ENCODE measurements around the gene NAT16.
"Not testable (repeated sequence)": the region's sequence is repeated elsewhere in the genome, so short reads cannot be mapped to it uniquely, and the experiment has no call there.

The NAT16 gene

DNA sequence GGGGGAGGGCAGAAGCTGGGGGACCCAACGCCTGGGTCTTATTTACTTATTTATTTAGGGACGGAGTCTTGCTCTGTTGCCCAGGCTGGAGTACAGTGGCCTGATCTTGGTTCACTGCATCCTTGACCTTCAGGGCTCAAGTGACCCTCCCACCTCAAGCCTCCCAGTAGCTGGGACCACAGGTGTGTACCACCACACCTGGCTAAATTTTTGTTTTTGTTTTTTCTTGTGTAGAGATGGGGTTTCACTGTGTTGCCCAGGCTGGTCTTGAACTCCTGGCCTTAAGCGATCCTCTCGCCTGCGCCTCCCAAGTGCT is 22.5 kb upstream of the NAT16 start:
- TF ChIP-seq POLR2A (IDR thresholded peaks at IDR 0.05; ENCODE audit: low read depth, low read length) (no peak), POLR2AphosphoS5 (IDR thresholded peaks at IDR 0.05; ENCODE audit: low read depth, low read length) (no peak), TAF1 (IDR thresholded peaks at IDR 0.05; ENCODE audit: low read depth, low read length) (no peak), POU2F2 (IDR thresholded peaks at IDR 0.05; ENCODE audit: low read depth, low read length) (no peak), PAX5 (IDR thresholded peaks at IDR 0.05; ENCODE audit: insufficient read depth, low read length, severe bottlenecking) (no peak), SPI1 (IDR thresholded peaks at IDR 0.05; ENCODE audit: low read depth, low read length) (no peak)
- FAIRE-seq, result no peak
- no peak for DNase-seq (ENCODE audit: insufficient read length, low spot score)

- TF ChIP-seq POLR2AphosphoS5 (IDR thresholded peaks at IDR 0.05; ENCODE audit: low read depth, low read length), result no peak
- TF ChIP-seq PAX5 (IDR thresholded peaks at IDR 0.05; ENCODE audit: insufficient read depth, low read length, severe bottlenecking), result no peak
- no peak for TF ChIP-seq POLR2A (IDR thresholded peaks at IDR 0.05; ENCODE audit: low read depth, low read length)
- TF ChIP-seq SPI1 (IDR thresholded peaks at IDR 0.05; ENCODE audit: low read depth, low read length), result peak; percentile 38
- TF ChIP-seq TAF1 (IDR thresholded peaks at IDR 0.05; ENCODE audit: low read depth, low read length), result no peak
- TF ChIP-seq POU2F2 (IDR thresholded peaks at IDR 0.05; ENCODE audit: low read depth, low read length), result no peak
- DNase-seq (ENCODE audit: insufficient read length, low spot score), result no peak
These were observed 21.9 kb upstream of the NAT16 start for GRCh38 chr7:101201695-101202602.

DNA sequence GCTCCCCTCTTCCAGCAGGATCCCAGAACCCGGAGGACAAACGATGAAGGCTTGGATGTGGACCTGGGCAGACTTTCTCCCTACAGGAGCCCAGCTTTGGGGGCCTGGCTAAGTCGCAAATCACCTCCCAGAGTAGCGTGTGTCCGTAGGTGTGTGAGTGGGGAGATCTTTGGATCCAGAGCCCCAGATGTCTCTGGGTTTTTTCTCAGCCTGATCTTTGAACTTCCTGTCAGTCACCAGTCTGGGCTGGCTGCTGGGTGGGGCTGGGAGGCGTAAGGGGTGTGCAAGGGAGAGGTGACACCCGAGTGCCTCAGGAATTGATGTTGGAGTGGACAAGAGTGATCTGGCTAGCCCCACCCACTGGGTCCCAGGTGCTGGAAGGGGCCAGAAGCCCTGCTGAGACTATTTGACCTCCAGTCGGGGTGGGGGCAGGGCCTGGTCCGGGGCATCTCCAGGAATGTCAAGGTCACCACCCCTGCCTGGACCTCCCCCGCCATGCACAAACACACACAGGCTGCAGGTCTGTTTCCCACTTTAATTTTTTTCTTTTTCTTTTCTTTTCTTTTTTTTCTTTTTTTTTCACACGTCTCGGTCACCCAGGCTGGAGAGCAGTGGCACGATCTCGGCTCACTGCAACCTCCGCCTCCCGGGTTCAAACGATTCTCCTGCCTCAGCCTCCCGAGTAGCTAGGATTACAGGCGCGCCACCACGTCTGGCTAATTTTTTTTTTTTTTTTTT is 20.9 kb upstream of the NAT16 start, which contains the start of gene MOGAT3:
MOGAT3 (minus strand) TSS at position 175 of the 738 bp plus-strand sequence. CDS start 182 bp downstream, outside the sequence.
- TF ChIP-seq POU2F2 (IDR thresholded peaks at IDR 0.05; ENCODE audit: low read depth, low read length) (no peak), POLR2AphosphoS5 (IDR thresholded peaks at IDR 0.05; ENCODE audit: low read depth, low read length) (no peak), SPI1 (IDR thresholded peaks at IDR 0.05; ENCODE audit: low read depth, low read length) (no peak), TAF1 (IDR thresholded peaks at IDR 0.05; ENCODE audit: low read depth, low read length) (no peak), PAX5 (IDR thresholded peaks at IDR 0.05; ENCODE audit: insufficient read depth, low read length, severe bottlenecking) (no peak)
- FAIRE-seq, result no peak
- no peak for DNase-seq (ENCODE audit: insufficient read length, low spot score)

More at GRCh38 chr7:101201695-101202602, 21.9 kb upstream of the NAT16 start:
- FAIRE-seq, result no peak

- FAIRE-seq, result no peak
- DNase-seq (ENCODE audit: insufficient read length, low spot score), result no peak
- TF ChIP-seq POU2F2 (IDR thresholded peaks at IDR 0.05; ENCODE audit: low read depth, low read length) (no peak), TAF1 (IDR thresholded peaks at IDR 0.05; ENCODE audit: low read depth, low read length) (no peak), PAX5 (IDR thresholded peaks at IDR 0.05; ENCODE audit: insufficient read depth, low read length, severe bottlenecking) (no peak), POLR2A (IDR thresholded peaks at IDR 0.05; ENCODE audit: low read depth, low read length) (no peak), POLR2AphosphoS5 (IDR thresholded peaks at IDR 0.05; ENCODE audit: low read depth, low read length) (no peak), SPI1 (IDR thresholded peaks at IDR 0.05; ENCODE audit: low read depth, low read length) (no peak)
These were observed 20.4 kb upstream of the NAT16 start for GRCh38 chr7:101200504-101200861.

GRCh38 chr7:101199522-101199921 is 19.4 kb upstream of the NAT16 start:
- not testable (repeated sequence) for FAIRE-seq; DNase-seq (ENCODE audit: insufficient read length, low spot score)

DNA sequence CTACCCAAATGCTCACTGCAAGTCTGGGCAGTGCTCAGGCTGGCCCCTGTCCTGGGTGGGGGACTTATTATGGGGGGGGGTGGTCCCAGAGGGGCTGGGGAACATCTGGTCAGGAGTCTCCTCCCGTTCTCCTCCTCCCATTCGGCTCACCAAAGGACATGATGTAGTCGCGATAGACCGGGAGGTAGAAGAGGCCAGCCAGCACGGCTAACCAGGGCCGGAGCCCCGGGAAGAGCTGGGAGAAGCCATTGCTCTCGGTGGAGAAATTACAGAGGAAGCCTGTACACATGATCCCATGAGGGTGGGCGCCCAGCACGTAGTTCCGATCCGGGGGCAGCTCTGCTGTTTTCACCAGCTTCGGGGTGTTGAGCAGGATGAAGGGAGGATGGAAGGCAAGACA is 18.4 kb upstream of the NAT16 start:
- DNase-seq (ENCODE audit: insufficient read length, low spot score), result no peak
- FAIRE-seq, result no peak
- TF ChIP-seq POU2F2 (IDR thresholded peaks at IDR 0.05; ENCODE audit: low read depth, low read length), result no peak
- TF ChIP-seq POLR2AphosphoS5 (IDR thresholded peaks at IDR 0.05; ENCODE audit: low read depth, low read length), result no peak
- no peak for TF ChIP-seq POLR2A (IDR thresholded peaks at IDR 0.05; ENCODE audit: low read depth, low read length)

GRCh38 chr7:101197991-101198390 is 17.9 kb upstream of the NAT16 start:
- TF ChIP-seq TAF1 (IDR thresholded peaks at IDR 0.05; ENCODE audit: low read depth, low read length) (no peak), POLR2AphosphoS5 (IDR thresholded peaks at IDR 0.05; ENCODE audit: low read depth, low read length) (no peak), PAX5 (IDR thresholded peaks at IDR 0.05; ENCODE audit: insufficient read depth, low read length, severe bottlenecking) (no peak), POU2F2 (IDR thresholded peaks at IDR 0.05; ENCODE audit: low read depth, low read length) (no peak), SPI1 (IDR thresholded peaks at IDR 0.05; ENCODE audit: low read depth, low read length) (no peak), POLR2A (IDR thresholded peaks at IDR 0.05; ENCODE audit: low read depth, low read length) (no peak)
- no peak for FAIRE-seq
- no peak for DNase-seq (ENCODE audit: insufficient read length, low spot score)

DNA sequence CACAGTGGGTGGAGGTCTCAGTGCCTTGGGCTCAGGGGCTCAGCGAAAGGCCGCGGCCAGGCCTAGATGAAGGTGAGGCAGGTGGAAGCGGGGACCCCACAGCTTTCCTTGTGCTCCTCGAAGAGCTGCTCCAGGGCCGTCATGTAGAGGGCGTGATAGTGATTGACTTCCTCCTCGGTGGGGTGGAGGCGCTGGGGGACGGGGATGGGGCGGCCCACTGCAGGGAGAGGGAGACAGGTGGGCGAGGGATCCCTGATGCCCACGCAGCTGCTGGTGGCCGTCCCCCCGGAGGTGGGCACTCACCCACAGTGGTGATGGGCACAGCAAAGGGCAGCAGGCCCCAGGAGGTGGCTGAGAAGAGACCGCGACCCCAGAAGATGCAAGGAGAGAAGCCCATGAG is 15.8 kb upstream of the NAT16 start:
- TF ChIP-seq SPI1 (IDR thresholded peaks at IDR 0.05; ENCODE audit: low read depth, low read length) (no peak), POU2F2 (IDR thresholded peaks at IDR 0.05; ENCODE audit: low read depth, low read length) (no peak), PAX5 (IDR thresholded peaks at IDR 0.05; ENCODE audit: insufficient read depth, low read length, severe bottlenecking) (no peak), TAF1 (IDR thresholded peaks at IDR 0.05; ENCODE audit: low read depth, low read length) (no peak), POLR2A (IDR thresholded peaks at IDR 0.05; ENCODE audit: low read depth, low read length) (no peak), POLR2AphosphoS5 (IDR thresholded peaks at IDR 0.05; ENCODE audit: low read depth, low read length) (no peak)
- FAIRE-seq (no peak), DNase-seq (ENCODE audit: insufficient read length, low spot score) (no peak)

DNA sequence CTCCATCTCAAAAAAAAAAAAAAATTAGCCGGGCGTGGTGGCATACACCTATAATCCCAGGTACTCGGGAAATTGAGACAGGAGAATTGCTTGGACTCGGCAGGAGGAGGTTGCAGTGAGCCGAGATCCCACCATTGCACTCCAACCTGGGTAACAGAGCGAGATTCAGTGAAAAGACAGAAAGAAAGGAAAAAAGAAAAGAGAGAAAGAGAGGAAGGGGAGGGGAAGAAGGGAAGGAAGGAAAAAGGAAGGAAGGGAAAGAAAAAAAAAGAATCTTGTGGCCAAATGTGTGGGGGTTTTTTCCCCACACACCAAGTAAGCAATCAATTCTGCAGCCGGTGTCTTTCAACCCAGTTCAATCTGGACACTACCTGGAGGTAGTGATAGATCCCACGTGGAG is 9.0 kb upstream of the NAT16 start:
- DNase-seq (ENCODE audit: insufficient read length, low spot score) (no peak), FAIRE-seq (no peak)
- no peak for TF ChIP-seq POU2F2 (IDR thresholded peaks at IDR 0.05; ENCODE audit: low read depth, low read length)
- no peak for TF ChIP-seq POLR2AphosphoS5 (IDR thresholded peaks at IDR 0.05; ENCODE audit: low read depth, low read length)
- TF ChIP-seq PAX5 (IDR thresholded peaks at IDR 0.05; ENCODE audit: insufficient read depth, low read length, severe bottlenecking), result no peak
- no peak for TF ChIP-seq SPI1 (IDR thresholded peaks at IDR 0.05; ENCODE audit: low read depth, low read length)
- no peak for TF ChIP-seq POLR2A (IDR thresholded peaks at IDR 0.05; ENCODE audit: low read depth, low read length)
- TF ChIP-seq TAF1 (IDR thresholded peaks at IDR 0.05; ENCODE audit: low read depth, low read length), result no peak
